Fibroblast of lung (primary cell): Measurements from ENCODE around the gene WWC1. TPM values are rescaled to one million over a fixed set of nuclear protein-coding genes. Genes with fewer than 3 reads are reported as not detected.

Source experiments
- DNase-seq, 2 donors: peaks; one replicate each; pipeline versions ENCODE4 v3.0.0 to v3.0.0-alpha.2; 2010; ENCODE audit warnings: low read depth in 2 of 2
- H2AFZ ChIP-seq: 2 replicates; pipeline ENCODE4 v1.5.1; 2012; ENCODE audit warnings: low read length, control low read depth, inconsistent platforms
- H3K27ac ChIP-seq: 2 replicates; pipeline ENCODE4 v1.5.1; 2011; ENCODE audit warnings: low read length, control low read depth; ENCODE audit not compliant: insufficient read depth
- H3K27me3 ChIP-seq: 2 replicates; pipeline ENCODE4 v1.5.1; 2011; ENCODE audit warnings: mild to moderate bottlenecking, low read length; ENCODE audit not compliant: control insufficient read depth, insufficient read depth
- H3K36me3 ChIP-seq: 2 replicates; pipeline ENCODE4 v1.5.1; 2011; ENCODE audit warnings: low read length; ENCODE audit not compliant: control insufficient read depth, insufficient read depth
- H3K4me1 ChIP-seq: 2 replicates; pipeline ENCODE4 v1.5.1; 2011; ENCODE audit warnings: low read length; ENCODE audit not compliant: control insufficient read depth, insufficient read depth; ENCODE audit errors: extremely low read depth
- H3K4me2 ChIP-seq: 2 replicates; pipeline ENCODE4 v1.5.1; 2011; ENCODE audit warnings: low read length, control low read depth; ENCODE audit not compliant: insufficient read depth; ENCODE audit errors: extremely low read depth
- H3K4me3 ChIP-seq, 4 experiments: fragments of 200-600 bp in 1 of 4; sonication (generic) in 1 of 4; replicated peaks in 1 of 4; 2 replicates each; pipeline ENCODE4 v1.5.1; 2011 to 2016; ENCODE audit warnings: low read length in 4 of 4, low read depth in 3 of 4, mild to moderate bottlenecking in 3 of 4, control low read depth in 2 of 4, inconsistent platforms in 1 of 4, mixed read lengths in 1 of 4; ENCODE audit not compliant: insufficient read depth in 1 of 4; ENCODE audit errors: control extremely low read depth in 1 of 4
- H3K79me2 ChIP-seq: 2 replicates; pipeline ENCODE4 v1.5.1; 2012; ENCODE audit warnings: mild to moderate bottlenecking, low read length, inconsistent platforms; ENCODE audit not compliant: control insufficient read depth, insufficient read depth
- H3K9ac ChIP-seq: 2 replicates; pipeline ENCODE4 v1.5.1; 2011; ENCODE audit warnings: mild to moderate bottlenecking, low read length, control low read depth; ENCODE audit not compliant: insufficient read depth
- H3K9me3 ChIP-seq: 2 replicates; pipeline ENCODE4 v1.5.1; 2012; ENCODE audit warnings: low read depth, low read length; ENCODE audit not compliant: control insufficient read depth, insufficient read depth
- H4K20me1 ChIP-seq: 2 replicates; pipeline ENCODE4 v1.5.1; 2011; ENCODE audit warnings: low read length; ENCODE audit not compliant: control insufficient read depth, insufficient read depth; ENCODE audit errors: extremely low read depth
- CTCF ChIP-seq, 2 donors: IDR thresholded peaks in 1 of 2; conservative IDR thresholded peaks in 1 of 2; 1 replicate in 1 of 2; 2 replicates in 1 of 2; pipeline ENCODE4 v1.5.1; 2011 to 2012; ENCODE audit warnings: low read length in 2 of 2, control low read depth in 1 of 2, inconsistent platforms in 1 of 2, low read depth in 1 of 2, mild to moderate bottlenecking in 1 of 2
- EZH2 ChIP-seq: IDR thresholded peaks from 2 replicates; pipeline ENCODE4 v1.5.1; 2012; ENCODE audit warnings: low read length, control low read depth, mild to moderate bottlenecking; ENCODE audit errors: missing control alignments
- polyA plus RNA-seq, 2 donors: library from polyadenylated mRNA; depleted of rRNA in 1 of 2; stranded (reverse) in 1 of 2; unstranded in 1 of 2; fragments of >200 nt; gene quantifications; 2 replicates each; pipeline ENCODE4 v1.2.1, GENCODE V29; 2011 to 2012; ENCODE audit warnings: missing spikeins in 1 of 2
- total RNA-seq: library from RNA; depleted of rRNA; stranded (reverse); fragments of >200 nt; gene quantifications from 2 replicates; pipeline ENCODE4 v1.2.1, GENCODE V29; 2014

The WWC1 gene
- total and polyA plus RNA-seq, 2 donors (not counting 1 experiment from before 2014, with no cell fraction given), result 2.5 to 3.2 TPM

- Histone ChIP-seq H3K9me3 (no peaks in the 10 kb centered on the region), H3K27ac (no peak overlapping the region), H3K79me2 (no peaks in the 10 kb centered on the region), H3K4me2 (no peak overlapping the region), H3K36me3 (peaks cover 1% of the 10 kb centered on the region), H3K4me1 (peaks cover 8% of the 10 kb centered on the region), H3K9ac (no peak overlapping the region), H2AFZ (no peak overlapping the region), H3K27me3 (no peaks in the 10 kb centered on the region), H4K20me1 (no peaks in the 10 kb centered on the region), H3K4me3 (no peak overlapping the region)
- no peak for DNase-seq
- no peak for TF ChIP-seq CTCF (conservative IDR thresholded peaks at IDR 0.05 in 1 of 2, IDR thresholded peaks at IDR 0.05 in 1 of 2; ENCODE audit: low read depth in 1 of 2, low read length in 2 of 2)
Measured at GRCh38 chr5:168411871-168412270, 120.4 kb downstream of the WWC1 start.

GRCh38 chr5:168413062-168413461 lies 121.6 kb downstream of the WWC1 start:
- Histone ChIP-seq H3K4me1 (peaks cover 8% of the 10 kb centered on the region), H3K4me3 (no peak overlapping the region), H3K9me3 (no peaks in the 10 kb centered on the region), H3K4me2 (no peak overlapping the region), H3K36me3 (peaks cover under 1% of the 10 kb centered on the region), H3K79me2 (no peaks in the 10 kb centered on the region), H3K27me3 (no peaks in the 10 kb centered on the region), H2AFZ (no peak overlapping the region), H4K20me1 (no peaks in the 10 kb centered on the region), H3K9ac (no peak overlapping the region), H3K27ac (no peak overlapping the region)
- TF ChIP-seq EZH2 (no peak), CTCF (conservative IDR thresholded peaks at IDR 0.05 in 1 of 2, IDR thresholded peaks at IDR 0.05 in 1 of 2; ENCODE audit: low read depth in 1 of 2, low read length in 2 of 2) (no peak)
- DNase-seq, result no peak

- Histone ChIP-seq H3K27me3 (no peaks in the 10 kb centered on the region), H3K4me3 (no peak overlapping the region), H3K4me1 (peaks cover 8% of the 10 kb centered on the region), H3K27ac (no peak overlapping the region), H2AFZ (no peak overlapping the region), H3K4me2 (no peak overlapping the region), H3K9me3 (no peaks in the 10 kb centered on the region), H3K9ac (no peak overlapping the region), H3K79me2 (no peaks in the 10 kb centered on the region), H4K20me1 (no peaks in the 10 kb centered on the region), H3K36me3 (no peaks in the 10 kb centered on the region)
- no peak for TF ChIP-seq EZH2
- TF ChIP-seq CTCF (conservative IDR thresholded peaks at IDR 0.05 in 1 of 2, IDR thresholded peaks at IDR 0.05 in 1 of 2; ENCODE audit: low read depth in 1 of 2, low read length in 2 of 2), result no peak
- DNase-seq, result peak in 1 of 2 donors; percentile 85
Measured at GRCh38 chr5:168413596-168413995, 122.2 kb downstream of the WWC1 start.
